Fibroblast of skin of back (primary cell): Measurements from ENCODE around the gene UGT1A8.
"Not testable (repeated sequence)": the region's sequence is repeated elsewhere in the genome, so short reads cannot be mapped to it uniquely, and the experiment has no call there.

Source experiments
- DNase-seq: peaks from one replicate; pipeline ENCODE4 v3.0.0-alpha.2; 2013

Gene UGT1A8

GRCh38 chr2:233643128-233643527 is 25.7 kb downstream of the UGT1A8 start:
- DNase-seq: no peak

GRCh38 chr2:233646033-233646432 is 28.6 kb downstream of the UGT1A8 start:
- not testable (repeated sequence) for DNase-seq

- no peak for DNase-seq
Measured at GRCh38 chr2:233650981-233651380, 33.5 kb downstream of the UGT1A8 start.

GRCh38 chr2:233651430-233651829 is 34.0 kb downstream of the UGT1A8 start:
- DNase-seq: no peak

- DNase-seq: no peak
Measured at GRCh38 chr2:233654501-233654900, 37.1 kb downstream of the UGT1A8 start.

GRCh38 chr2:233655043-233655442 is 37.6 kb downstream of the UGT1A8 start:
- DNase-seq: no peak

GRCh38 chr2:233655943-233656342 is 38.5 kb downstream of the UGT1A8 start:
- not testable (repeated sequence) for DNase-seq

- no peak for DNase-seq
Measured at GRCh38 chr2:233656443-233656842, 39.0 kb downstream of the UGT1A8 start.

GRCh38 chr2:233658610-233659009 is 41.2 kb downstream of the UGT1A8 start:
- no peak for DNase-seq

GRCh38 chr2:233663911-233664310 is 46.5 kb downstream of the UGT1A8 start:
- no peak for DNase-seq

- no peak for DNase-seq
Measured at GRCh38 chr2:233668605-233669260, 51.3 kb downstream of the UGT1A8 start.

- DNase-seq: no peak
Measured at GRCh38 chr2:233671290-233672161, 54.1 kb downstream of the UGT1A8 start, which contains the start of gene UGT1A9. TSS of gene UGT1A9 (plus strand) at chr2:233671898. CDS start at chr2:233671935, 37 bp downstream.

- no peak for DNase-seq
Measured at GRCh38 chr2:233672886-233673285, 55.5 kb downstream of the UGT1A8 start.

- no peak for DNase-seq
Measured at GRCh38 chr2:233673896-233674295, 56.5 kb downstream of the UGT1A8 start.

- DNase-seq: no peak
Measured at GRCh38 chr2:233674314-233674713, 56.9 kb downstream of the UGT1A8 start.

GRCh38 chr2:233674995-233675394 is 57.6 kb downstream of the UGT1A8 start:
- no peak for DNase-seq

GRCh38 chr2:233676046-233676445 is 58.6 kb downstream of the UGT1A8 start:
- DNase-seq: peak; percentile 75

GRCh38 chr2:233679196-233679595 is 61.8 kb downstream of the UGT1A8 start:
- no peak for DNase-seq

- no peak for DNase-seq
Measured at GRCh38 chr2:233680361-233681045, 63.1 kb downstream of the UGT1A8 start.

- DNase-seq: no peak
Measured at GRCh38 chr2:233681521-233682099, 64.2 kb downstream of the UGT1A8 start, which contains the start of gene UGT1A7. TSS of gene UGT1A7 (plus strand) at chr2:233681901. CDS start at chr2:233681938, 37 bp downstream.

- DNase-seq: no peak
Measured at GRCh38 chr2:233684640-233685039, 67.2 kb downstream of the UGT1A8 start.

GRCh38 chr2:233686928-233687327 is 69.5 kb downstream of the UGT1A8 start:
- no peak for DNase-seq

- DNase-seq: no peak
Measured at GRCh38 chr2:233688341-233688740, 70.9 kb downstream of the UGT1A8 start.
